ENCODE results near the gene IDI2.
"Not testable (repeated sequence)": the region's sequence is repeated elsewhere in the genome, so short reads cannot be mapped to it uniquely, and the experiment has no call there.

Gene IDI2

DNA sequence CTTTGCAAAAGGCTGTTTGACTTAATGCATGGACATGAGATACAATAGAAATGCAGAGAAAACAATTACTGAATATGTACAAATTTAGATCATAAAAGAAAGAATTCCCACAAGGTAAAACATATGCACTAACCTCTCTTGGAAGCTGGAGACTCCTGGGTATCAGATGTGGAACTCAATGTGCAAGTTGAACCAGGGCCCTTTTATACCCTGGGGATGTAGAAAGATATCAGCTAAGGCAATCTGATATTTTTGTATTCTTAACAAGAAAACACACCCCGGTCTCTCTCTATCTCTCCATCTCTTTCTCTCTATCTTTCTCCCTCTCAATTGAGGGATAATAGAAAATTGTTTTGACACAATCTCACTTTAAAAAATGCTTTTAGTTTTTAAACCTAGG, at the start of gene IDI2:
Gene IDI2 (minus strand): TSS at position 177 of the 400 bp plus-strand sequence. CDS start 1,136 bp downstream, outside the sequence.
- no peak for DNase-seq (ENCODE audit: low read depth)
- no peak within 1 kb of the TSS for H3K4me3 ChIP-seq (ENCODE audit: low read depth, low read length)
- TF ChIP-seq, protein P1, sequence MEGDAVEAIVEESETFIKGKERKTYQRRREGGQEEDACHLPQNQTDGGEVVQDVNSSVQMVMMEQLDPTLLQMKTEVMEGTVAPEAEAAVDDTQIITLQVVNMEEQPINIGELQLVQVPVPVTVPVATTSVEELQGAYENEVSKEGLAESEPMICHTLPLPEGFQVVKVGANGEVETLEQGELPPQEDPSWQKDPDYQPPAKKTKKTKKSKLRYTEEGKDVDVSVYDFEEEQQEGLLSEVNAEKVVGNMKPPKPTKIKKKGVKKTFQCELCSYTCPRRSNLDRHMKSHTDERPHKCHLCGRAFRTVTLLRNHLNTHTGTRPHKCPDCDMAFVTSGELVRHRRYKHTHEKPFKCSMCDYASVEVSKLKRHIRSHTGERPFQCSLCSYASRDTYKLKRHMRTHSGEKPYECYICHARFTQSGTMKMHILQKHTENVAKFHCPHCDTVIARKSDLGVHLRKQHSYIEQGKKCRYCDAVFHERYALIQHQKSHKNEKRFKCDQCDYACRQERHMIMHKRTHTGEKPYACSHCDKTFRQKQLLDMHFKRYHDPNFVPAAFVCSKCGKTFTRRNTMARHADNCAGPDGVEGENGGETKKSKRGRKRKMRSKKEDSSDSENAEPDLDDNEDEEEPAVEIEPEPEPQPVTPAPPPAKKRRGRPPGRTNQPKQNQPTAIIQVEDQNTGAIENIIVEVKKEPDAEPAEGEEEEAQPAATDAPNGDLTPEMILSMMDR (IDR thresholded peaks at IDR 0.05; ENCODE audit: low read depth, low read length, missing control alignments): no peak

DNA sequence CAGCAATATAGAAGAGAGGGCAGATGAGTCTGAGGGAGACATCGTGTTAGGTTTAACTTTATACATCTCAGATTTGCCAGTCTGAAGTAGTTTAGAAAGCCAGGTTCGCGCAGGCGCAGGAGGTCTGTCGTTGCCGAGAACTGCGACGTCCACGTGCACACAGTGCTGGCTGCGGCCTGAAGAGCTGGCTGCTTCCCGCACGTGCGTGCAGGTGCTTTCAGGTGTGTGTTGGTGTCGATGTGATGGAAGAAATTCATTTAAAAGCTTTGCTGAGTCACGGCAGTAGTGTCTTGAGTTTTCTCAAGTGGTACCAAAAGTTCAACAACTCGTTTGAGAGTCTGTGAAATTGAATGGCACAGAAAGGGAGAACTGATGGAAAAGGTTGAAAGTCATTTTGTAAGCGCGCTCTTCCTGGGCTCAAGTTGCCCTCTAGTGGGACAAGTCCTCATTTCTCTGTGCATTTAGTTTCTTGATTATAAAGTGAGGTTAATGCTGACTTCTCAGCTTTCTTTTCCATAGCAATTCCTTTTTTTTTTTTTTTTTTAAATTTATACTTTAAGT, 49.2 kb upstream of the IDI2 start:
- TF ChIP-seq, protein P1 (IDR thresholded peaks at IDR 0.05; ENCODE audit: low read depth, low read length, missing control alignments): peak; percentile 38
- H3K4me3 ChIP-seq (ENCODE audit: low read depth, low read length): no peak overlapping the region
- no peak for DNase-seq (ENCODE audit: low read depth)

- H3K4me3 ChIP-seq (ENCODE audit: low read depth, low read length): no peak overlapping the region
- TF ChIP-seq, protein P1 (IDR thresholded peaks at IDR 0.05; ENCODE audit: low read depth, low read length, missing control alignments): peak; percentile 39
- no peak for DNase-seq (ENCODE audit: low read depth)
Observed at GRCh38 chr10:1074052-1074747, 48.5 kb upstream of the IDI2 start.

GRCh38 chr10:1070919-1071318, 45.3 kb upstream of the IDI2 start:
- DNase-seq (ENCODE audit: low read depth): no peak
- TF ChIP-seq, protein P1 (IDR thresholded peaks at IDR 0.05; ENCODE audit: low read depth, low read length, missing control alignments): no peak
- H3K4me3 ChIP-seq (ENCODE audit: low read depth, low read length): no peak overlapping the region

DNA sequence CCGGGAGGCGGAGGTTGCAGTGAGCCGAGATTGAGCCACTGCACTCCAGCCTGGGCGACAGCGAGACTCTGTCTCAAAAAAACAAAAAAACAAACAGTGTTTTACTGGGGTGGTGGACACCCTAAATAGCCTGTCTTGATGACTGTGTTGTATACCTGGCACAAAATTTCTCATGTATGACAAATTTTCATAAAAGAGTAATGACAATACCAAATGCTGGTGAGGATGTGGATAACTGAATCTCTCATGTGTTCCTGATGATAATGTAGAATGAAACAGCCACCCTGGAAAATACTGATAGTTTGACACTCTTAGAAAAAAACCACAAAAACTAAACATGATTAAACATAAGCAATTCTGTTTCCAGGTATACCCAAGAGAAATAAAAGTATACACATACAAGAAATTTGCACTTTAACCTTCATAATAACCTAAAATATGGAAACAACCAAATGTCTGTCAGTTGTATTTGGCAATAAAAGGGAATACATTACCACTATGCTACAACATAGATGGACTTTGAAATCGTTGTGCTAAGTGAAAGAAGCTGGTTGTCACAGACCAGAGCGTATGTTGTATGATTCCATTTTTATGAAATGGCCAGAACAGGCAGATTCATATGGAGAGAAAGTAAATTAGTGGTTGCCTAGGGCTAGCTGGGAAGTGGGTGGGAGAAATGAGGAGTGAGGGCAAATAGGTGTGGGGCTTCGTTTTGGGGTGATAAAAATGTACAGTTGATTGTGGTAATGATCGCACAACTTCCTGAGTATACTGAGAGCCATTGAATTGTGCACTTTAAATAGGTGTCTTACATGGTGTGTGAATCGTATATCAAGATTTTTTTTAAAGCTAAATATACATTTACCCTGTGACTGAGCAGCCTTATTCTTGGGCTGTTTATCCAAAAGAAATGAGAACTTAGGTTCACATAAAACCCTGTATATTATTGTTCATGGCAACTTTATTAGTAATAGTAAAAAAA, 43.0 kb upstream of the IDI2 start:
- TF ChIP-seq, protein P1 (IDR thresholded peaks at IDR 0.05; ENCODE audit: low read depth, low read length, missing control alignments): no peak
- DNase-seq (ENCODE audit: low read depth): no peak
- no peak overlapping the region for H3K4me3 ChIP-seq (ENCODE audit: low read depth, low read length)

DNA sequence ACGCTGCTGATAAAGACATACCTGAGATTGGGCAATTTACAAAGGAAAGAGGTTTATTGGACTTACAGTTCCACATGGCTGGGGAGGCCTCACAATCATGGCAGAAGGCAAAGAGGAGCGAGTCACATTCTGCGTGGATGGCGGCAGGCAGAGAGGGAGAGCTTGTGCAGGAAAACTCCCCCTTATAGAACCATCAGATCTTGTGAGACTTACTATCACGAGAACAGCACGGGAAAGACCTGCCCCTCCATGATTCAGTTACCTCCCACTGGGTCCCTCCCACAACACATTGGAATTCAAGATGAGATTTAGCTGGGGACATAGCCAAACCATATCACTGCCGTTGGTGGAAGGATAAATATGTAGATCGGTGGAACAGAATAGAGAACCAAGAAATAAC, 41.1 kb upstream of the IDI2 start:
- DNase-seq (ENCODE audit: low read depth); H3K4me3 ChIP-seq (ENCODE audit: low read depth, low read length): not testable (repeated sequence)

DNA sequence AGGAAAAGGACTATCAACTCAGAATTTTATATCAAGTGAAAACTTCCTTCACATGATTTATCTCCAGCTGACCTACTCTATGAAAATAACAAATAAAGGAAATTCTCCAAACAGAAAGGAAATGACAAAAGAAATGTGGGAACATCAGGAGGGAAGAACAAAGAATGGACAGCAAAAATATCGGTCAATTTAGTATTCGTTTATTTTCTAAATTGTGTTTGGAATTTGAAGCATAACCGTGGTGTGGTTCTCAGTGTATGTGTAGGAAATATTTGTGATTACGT, 39.2 kb upstream of the IDI2 start:
- TF ChIP-seq, protein P1 (IDR thresholded peaks at IDR 0.05; ENCODE audit: low read depth, low read length, missing control alignments): no peak
- no peak for DNase-seq (ENCODE audit: low read depth)

More for the DNA sequence above, 39.2 kb upstream of the IDI2 start:
- H3K4me3 ChIP-seq (ENCODE audit: low read depth, low read length): no peak overlapping the region

All from GM12864 (cell line).